Measurements from ENCODE around the gene ZEB1. TPM values are rescaled to one million over a fixed set of nuclear protein-coding genes. Genes with fewer than 3 reads are reported as not detected.

Gene ZEB1
- total and polyA plus RNA-seq, 9 of the 15 experiments (the other 6 are each of a cell fraction or from before 2014, with no cell fraction given), result 2.1 to 8.4 (median 4.9) TPM

DNA sequence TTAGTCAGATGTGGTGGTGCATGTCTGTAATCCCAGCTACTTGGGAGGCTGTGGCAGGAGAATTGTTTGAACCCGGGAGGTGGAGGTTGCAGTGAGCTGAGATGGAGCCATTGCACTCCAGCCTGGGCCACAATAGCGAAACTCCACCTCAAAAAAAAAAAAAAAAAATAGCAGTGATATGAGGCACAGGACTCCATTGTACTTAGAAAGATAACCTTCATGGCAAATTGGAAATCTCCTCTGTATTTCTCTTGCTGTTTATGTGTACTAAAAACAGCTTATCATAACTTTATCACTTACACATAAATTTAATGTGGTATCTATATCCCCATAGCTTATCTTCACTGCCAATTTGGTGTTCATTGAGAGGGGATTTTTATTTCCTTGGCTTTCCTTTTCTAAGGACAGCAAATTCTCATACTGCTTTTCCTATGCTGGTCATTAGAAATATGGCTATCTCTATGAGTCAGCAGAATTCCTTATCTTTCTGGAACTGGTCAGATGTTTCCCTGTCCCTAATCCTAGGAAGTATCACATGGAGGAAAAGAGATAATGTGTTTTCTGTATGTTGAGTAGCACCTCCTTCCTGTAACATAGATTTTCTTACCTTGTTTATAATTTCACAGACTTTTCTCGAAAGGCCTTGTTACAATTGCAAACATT lies 40.6 kb upstream of the ZEB1 start (continued):
- TF ChIP-seq, protein P1, sequence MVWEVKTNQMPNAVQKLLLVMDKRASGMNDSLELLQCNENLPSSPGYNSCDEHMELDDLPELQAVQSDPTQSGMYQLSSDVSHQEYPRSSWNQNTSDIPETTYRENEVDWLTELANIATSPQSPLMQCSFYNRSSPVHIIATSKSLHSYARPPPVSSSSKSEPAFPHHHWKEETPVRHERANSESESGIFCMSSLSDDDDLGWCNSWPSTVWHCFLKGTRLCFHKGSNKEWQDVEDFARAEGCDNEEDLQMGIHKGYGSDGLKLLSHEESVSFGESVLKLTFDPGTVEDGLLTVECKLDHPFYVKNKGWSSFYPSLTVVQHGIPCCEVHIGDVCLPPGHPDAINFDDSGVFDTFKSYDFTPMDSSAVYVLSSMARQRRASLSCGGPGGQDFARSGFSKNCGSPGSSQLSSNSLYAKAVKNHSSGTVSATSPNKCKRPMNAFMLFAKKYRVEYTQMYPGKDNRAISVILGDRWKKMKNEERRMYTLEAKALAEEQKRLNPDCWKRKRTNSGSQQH (CRISPR knock-in tag; IDR thresholded peaks at IDR 0.05), result no peak
- TF ChIP-seq, protein P2, sequence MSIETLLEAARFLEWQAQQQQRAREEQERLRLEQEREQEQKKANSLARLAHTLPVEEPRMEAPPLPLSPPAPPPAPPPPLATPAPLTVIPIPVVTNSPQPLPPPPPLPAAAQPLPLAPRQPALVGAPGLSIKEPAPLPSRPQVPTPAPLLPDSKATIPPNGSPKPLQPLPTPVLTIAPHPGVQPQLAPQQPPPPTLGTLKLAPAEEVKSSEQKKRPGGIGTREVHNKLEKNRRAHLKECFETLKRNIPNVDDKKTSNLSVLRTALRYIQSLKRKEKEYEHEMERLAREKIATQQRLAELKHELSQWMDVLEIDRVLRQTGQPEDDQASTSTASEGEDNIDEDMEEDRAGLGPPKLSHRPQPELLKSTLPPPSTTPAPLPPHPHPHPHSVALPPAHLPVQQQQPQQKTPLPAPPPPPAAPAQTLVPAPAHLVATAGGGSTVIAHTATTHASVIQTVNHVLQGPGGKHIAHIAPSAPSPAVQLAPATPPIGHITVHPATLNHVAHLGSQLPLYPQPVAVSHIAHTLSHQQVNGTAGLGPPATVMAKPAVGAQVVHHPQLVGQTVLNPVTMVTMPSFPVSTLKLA (conservative IDR thresholded peaks at IDR 0.05), result no peak
- TF ChIP-seq RNF2 (IDR thresholded peaks at IDR 0.05), result no peak
- TF ChIP-seq, protein P3, sequence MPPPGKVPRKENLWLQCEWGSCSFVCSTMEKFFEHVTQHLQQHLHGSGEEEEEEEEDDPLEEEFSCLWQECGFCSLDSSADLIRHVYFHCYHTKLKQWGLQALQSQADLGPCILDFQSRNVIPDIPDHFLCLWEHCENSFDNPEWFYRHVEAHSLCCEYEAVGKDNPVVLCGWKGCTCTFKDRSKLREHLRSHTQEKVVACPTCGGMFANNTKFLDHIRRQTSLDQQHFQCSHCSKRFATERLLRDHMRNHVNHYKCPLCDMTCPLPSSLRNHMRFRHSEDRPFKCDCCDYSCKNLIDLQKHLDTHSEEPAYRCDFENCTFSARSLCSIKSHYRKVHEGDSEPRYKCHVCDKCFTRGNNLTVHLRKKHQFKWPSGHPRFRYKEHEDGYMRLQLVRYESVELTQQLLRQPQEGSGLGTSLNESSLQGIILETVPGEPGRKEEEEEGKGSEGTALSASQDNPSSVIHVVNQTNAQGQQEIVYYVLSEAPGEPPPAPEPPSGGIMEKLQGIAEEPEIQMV (tag; conservative IDR thresholded peaks at IDR 0.05; ENCODE audit: low read depth), result no peak
- no peak for TF ChIP-seq RFX1 (IDR thresholded peaks at IDR 0.05)
- TF ChIP-seq ZNF212 (CRISPR knock-in tag; IDR thresholded peaks at IDR 0.05), result no peak
- TF ChIP-seq SIN3B (IDR thresholded peaks at IDR 0.05; ENCODE audit: low read depth), result no peak
- TF ChIP-seq HDAC1 (IDR thresholded peaks at IDR 0.05), result 0 out of 4 replicates have a peak, but pooled peaks of 1 of the 2 experiments have one; percentile 17
- TF ChIP-seq, protein P4, sequence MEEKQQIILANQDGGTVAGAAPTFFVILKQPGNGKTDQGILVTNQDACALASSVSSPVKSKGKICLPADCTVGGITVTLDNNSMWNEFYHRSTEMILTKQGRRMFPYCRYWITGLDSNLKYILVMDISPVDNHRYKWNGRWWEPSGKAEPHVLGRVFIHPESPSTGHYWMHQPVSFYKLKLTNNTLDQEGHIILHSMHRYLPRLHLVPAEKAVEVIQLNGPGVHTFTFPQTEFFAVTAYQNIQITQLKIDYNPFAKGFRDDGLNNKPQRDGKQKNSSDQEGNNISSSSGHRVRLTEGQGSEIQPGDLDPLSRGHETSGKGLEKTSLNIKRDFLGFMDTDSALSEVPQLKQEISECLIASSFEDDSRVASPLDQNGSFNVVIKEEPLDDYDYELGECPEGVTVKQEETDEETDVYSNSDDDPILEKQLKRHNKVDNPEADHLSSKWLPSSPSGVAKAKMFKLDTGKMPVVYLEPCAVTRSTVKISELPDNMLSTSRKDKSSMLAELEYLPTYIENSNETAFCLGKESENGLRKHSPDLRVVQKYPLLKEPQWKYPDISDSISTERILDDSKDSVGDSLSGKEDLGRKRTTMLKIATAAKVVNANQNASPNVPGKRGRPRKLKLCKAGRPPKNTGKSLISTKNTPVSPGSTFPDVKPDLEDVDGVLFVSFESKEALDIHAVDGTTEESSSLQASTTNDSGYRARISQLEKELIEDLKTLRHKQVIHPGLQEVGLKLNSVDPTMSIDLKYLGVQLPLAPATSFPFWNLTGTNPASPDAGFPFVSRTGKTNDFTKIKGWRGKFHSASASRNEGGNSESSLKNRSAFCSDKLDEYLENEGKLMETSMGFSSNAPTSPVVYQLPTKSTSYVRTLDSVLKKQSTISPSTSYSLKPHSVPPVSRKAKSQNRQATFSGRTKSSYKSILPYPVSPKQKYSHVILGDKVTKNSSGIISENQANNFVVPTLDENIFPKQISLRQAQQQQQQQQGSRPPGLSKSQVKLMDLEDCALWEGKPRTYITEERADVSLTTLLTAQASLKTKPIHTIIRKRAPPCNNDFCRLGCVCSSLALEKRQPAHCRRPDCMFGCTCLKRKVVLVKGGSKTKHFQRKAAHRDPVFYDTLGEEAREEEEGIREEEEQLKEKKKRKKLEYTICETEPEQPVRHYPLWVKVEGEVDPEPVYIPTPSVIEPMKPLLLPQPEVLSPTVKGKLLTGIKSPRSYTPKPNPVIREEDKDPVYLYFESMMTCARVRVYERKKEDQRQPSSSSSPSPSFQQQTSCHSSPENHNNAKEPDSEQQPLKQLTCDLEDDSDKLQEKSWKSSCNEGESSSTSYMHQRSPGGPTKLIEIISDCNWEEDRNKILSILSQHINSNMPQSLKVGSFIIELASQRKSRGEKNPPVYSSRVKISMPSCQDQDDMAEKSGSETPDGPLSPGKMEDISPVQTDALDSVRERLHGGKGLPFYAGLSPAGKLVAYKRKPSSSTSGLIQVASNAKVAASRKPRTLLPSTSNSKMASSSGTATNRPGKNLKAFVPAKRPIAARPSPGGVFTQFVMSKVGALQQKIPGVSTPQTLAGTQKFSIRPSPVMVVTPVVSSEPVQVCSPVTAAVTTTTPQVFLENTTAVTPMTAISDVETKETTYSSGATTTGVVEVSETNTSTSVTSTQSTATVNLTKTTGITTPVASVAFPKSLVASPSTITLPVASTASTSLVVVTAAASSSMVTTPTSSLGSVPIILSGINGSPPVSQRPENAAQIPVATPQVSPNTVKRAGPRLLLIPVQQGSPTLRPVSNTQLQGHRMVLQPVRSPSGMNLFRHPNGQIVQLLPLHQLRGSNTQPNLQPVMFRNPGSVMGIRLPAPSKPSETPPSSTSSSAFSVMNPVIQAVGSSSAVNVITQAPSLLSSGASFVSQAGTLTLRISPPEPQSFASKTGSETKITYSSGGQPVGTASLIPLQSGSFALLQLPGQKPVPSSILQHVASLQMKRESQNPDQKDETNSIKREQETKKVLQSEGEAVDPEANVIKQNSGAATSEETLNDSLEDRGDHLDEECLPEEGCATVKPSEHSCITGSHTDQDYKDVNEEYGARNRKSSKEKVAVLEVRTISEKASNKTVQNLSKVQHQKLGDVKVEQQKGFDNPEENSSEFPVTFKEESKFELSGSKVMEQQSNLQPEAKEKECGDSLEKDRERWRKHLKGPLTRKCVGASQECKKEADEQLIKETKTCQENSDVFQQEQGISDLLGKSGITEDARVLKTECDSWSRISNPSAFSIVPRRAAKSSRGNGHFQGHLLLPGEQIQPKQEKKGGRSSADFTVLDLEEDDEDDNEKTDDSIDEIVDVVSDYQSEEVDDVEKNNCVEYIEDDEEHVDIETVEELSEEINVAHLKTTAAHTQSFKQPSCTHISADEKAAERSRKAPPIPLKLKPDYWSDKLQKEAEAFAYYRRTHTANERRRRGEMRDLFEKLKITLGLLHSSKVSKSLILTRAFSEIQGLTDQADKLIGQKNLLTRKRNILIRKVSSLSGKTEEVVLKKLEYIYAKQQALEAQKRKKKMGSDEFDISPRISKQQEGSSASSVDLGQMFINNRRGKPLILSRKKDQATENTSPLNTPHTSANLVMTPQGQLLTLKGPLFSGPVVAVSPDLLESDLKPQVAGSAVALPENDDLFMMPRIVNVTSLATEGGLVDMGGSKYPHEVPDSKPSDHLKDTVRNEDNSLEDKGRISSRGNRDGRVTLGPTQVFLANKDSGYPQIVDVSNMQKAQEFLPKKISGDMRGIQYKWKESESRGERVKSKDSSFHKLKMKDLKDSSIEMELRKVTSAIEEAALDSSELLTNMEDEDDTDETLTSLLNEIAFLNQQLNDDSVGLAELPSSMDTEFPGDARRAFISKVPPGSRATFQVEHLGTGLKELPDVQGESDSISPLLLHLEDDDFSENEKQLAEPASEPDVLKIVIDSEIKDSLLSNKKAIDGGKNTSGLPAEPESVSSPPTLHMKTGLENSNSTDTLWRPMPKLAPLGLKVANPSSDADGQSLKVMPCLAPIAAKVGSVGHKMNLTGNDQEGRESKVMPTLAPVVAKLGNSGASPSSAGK (IDR thresholded peaks at IDR 0.05), result no peak
- no peak for TF ChIP-seq TOE1 (IDR thresholded peaks at IDR 0.05; ENCODE audit: borderline replicate concordance)
- TF ChIP-seq TOE1 (CRISPR knock-in tag; IDR thresholded peaks at IDR 0.05; ENCODE audit: borderline replicate concordance, low read depth), result no peak
- no peak for TF ChIP-seq CHD2 (IDR thresholded peaks at IDR 0.05; ENCODE audit: low read depth, low read length)
